Measurements from ENCODE around the gene RALGDS.

The RALGDS gene

DNA sequence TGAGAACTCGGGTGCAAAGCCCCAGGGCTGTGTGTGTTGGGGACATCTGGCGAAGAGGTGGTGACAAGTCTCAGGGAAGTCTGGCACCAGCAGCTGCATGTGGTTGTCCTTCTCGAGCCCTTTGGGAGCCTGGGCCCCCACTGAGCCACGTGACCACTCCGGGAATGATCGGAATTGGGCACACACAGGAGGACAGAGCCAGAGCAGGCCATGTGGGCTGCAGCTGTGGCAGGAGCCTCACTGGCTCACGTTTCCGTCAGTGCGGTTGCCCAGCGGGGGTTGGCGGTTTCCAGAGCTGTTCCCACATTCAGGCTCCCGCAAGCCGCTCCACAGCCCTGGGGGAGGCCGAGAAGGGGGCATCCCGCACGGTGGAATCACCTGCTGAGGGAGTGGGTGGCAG, 66.1 kb downstream of the RALGDS start:
- no peak overlapping the region for H3K4me3 ChIP-seq (ENCODE audit: low read depth, low read length)
- no peak for DNase-seq (ENCODE audit: low read depth)
- TF ChIP-seq, protein P1, sequence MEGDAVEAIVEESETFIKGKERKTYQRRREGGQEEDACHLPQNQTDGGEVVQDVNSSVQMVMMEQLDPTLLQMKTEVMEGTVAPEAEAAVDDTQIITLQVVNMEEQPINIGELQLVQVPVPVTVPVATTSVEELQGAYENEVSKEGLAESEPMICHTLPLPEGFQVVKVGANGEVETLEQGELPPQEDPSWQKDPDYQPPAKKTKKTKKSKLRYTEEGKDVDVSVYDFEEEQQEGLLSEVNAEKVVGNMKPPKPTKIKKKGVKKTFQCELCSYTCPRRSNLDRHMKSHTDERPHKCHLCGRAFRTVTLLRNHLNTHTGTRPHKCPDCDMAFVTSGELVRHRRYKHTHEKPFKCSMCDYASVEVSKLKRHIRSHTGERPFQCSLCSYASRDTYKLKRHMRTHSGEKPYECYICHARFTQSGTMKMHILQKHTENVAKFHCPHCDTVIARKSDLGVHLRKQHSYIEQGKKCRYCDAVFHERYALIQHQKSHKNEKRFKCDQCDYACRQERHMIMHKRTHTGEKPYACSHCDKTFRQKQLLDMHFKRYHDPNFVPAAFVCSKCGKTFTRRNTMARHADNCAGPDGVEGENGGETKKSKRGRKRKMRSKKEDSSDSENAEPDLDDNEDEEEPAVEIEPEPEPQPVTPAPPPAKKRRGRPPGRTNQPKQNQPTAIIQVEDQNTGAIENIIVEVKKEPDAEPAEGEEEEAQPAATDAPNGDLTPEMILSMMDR (IDR thresholded peaks at IDR 0.05; ENCODE audit: insufficient read depth, low read depth, low read length, missing control alignments), result no peak

DNA sequence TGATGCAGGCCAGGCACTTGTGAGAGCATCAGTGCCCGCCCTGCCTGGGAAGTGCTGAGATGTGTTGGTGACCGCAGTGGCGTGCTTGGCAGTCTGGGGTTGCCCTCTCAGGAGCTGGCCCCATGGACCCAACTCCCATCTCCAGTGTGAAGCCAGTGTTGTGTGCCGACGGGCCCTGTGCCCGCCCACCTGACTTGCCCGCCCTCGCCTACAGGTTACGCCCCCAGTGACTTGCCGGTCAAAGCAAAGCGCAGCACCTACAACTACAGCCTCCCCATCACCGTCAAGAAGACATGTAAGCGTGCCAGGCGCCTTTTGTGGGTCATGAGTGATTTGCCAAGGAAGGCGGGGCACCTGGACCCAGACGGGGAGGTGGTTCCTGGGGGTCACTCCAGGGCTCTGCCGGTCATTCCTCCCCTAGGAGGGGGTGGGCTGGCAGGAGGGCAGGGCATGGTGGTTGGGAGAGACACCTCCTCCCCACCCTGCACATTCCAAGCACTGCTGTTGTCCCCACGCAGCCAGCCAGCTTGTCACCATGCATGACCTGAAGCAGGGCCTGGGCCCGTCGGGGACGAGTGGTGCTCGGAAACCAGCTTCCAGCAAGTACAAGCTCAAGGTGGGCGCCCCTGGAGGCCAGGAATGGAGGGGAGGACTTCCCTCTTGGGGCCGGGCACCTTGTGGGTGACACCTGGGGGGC, 66.7 kb downstream of the RALGDS start:
- TF ChIP-seq, protein P1 (IDR thresholded peaks at IDR 0.05; ENCODE audit: insufficient read depth, low read depth, low read length, missing control alignments), result no peak
- H3K4me3 ChIP-seq (ENCODE audit: low read depth, low read length), result no peak overlapping the region
- DNase-seq (ENCODE audit: low read depth), result no peak

DNA sequence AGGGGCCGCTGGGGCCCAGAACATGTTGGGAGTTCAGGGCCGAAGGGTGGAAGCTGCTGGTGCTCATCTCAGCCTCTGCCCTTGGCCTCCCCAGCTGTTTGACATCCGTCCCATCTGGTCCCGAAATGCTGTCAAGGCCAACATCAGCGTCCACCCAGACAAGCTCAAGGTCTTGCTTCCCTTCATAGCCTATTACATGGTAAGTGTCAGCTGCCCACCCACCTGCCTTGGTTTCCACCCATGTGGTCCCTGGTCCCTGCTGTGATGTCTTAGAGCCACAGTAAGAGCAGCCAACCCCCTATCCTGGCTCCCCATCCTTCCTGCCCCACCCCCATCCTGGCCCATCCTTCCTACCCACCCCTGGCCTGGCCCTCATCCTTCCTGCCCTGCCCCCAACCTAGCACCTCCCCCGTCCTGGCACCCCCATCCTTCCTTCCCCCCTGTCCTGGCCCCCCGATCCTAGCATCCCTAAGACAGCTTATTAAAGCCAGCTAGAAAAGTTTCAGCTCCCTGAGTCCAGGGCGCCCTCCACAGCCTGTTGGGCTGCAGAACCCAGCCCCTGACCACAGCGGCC, 69.0 kb downstream of the RALGDS start:
- DNase-seq (ENCODE audit: low read depth), result no peak
- H3K4me3 ChIP-seq (ENCODE audit: low read depth, low read length), result no peak overlapping the region
- TF ChIP-seq, protein P1 (IDR thresholded peaks at IDR 0.05; ENCODE audit: insufficient read depth, low read depth, low read length, missing control alignments), result no peak

DNA sequence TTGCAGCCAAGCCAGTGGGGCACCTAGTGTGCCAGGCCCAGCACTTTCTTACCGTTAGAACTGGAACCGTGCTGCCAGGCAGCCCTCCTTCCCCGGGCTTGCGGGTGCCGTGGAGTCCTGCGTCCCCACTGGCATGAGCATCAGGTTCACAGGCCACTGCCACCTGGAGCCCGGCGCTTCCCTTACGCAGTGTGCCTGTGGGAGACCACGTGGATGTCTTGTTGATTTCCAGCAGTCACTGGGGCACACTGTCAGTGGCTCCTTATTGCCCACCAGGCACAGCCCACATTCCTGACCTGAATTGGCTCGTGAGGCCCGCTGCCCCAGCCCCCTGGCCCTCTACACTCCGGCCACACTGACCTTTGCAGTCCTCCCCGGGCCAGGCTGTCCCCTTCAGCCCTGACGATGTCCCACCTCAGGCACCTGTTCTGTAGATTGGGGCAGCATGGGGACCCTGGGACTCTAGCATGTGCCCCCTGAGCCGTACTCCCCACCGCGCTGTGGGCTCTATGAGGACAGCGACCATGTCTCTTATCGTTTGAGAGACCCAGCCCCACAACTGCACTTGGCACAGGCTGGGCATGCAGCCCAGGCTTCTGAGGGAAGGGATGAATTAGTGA, 69.6 kb downstream of the RALGDS start:
- no peak overlapping the region for H3K4me3 ChIP-seq (ENCODE audit: low read depth, low read length)
- TF ChIP-seq, protein P1 (IDR thresholded peaks at IDR 0.05; ENCODE audit: insufficient read depth, low read depth, low read length, missing control alignments), result no peak
- no peak for DNase-seq (ENCODE audit: low read depth)

DNA sequence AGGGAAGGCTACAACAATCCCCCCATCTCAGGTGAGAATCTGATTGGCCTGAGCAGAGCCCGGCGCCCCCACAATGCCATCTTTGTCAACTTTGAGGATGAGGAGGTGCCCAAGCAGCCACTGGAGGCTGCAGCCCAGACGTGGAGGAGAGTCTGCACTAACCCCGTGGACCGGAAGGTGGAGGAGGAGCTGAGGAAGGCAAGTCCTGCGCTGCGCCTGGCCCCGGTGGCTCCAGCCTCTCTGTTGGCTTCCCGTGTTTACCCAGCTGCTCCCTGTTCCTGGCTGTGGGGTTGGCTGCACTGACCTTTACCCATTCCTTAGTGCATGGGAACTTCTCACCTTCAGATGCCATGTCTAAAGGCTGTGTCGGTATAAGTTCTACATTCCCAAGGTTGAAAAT, 70.3 kb downstream of the RALGDS start:
- TF ChIP-seq, protein P1 (IDR thresholded peaks at IDR 0.05; ENCODE audit: insufficient read depth, low read depth, low read length, missing control alignments), result no peak
- no peak overlapping the region for H3K4me3 ChIP-seq (ENCODE audit: low read depth, low read length)
- no peak for DNase-seq (ENCODE audit: low read depth)

DNA sequence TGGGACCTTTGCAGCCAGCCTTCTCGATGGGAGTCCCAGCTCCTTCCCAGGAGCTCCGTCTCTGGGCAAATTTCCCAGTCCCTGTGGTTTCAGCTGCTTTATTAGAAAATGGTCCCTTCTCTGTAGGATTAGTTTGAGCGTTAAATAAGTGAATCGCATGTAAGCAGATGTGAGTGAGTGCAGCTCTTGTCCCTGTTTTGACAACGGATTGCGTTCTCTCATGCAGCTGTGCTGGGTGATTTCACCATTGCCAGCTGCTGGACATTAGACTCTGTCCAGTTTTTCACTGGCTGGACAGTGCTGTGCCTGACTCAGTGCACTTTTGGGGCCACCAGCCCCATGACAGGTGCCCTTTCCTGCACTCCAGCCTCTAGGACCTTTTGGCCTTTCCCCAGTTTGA, 70.9 kb downstream of the RALGDS start:
- no peak overlapping the region for H3K4me3 ChIP-seq (ENCODE audit: low read depth, low read length)

More for the DNA sequence above, 70.9 kb downstream of the RALGDS start:
- no peak for DNase-seq (ENCODE audit: low read depth)
- TF ChIP-seq, protein P1 (IDR thresholded peaks at IDR 0.05; ENCODE audit: insufficient read depth, low read depth, low read length, missing control alignments), result no peak
